ENCODE measurements around the gene SERPINA3.

DNA sequence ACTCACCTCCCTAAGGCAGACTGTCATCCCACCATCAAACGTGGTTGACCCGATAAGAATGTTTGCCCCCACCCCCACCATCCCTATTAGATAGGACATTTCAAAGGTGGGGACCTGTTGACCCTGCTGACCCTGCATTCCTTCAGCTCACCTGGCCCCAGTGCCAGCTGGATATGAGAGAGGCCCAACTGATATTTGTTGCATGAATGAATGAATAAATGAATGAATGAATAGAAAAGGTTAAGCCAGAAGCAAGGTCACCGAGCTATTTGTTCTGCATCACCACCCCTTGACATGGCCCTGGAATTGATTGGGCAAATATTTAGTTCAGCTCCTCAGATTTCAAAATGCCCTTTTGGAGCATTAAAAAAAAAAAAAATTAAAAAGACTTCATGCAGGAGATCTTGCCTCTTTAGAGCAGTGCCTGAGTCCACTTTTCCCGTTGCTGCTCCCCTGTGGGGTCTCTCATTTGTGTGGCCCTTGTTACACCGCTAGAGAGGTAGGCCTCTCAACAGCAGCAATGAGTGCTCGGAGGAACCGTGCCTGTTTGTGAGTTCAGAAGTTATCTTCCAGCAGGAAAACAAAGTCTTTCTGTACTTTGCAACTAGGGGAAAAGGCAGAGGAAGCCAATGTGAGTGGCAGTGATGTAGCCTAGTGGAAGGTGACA is 39.4 kb upstream of the SERPINA3 start:
- TF ChIP-seq, protein P1, sequence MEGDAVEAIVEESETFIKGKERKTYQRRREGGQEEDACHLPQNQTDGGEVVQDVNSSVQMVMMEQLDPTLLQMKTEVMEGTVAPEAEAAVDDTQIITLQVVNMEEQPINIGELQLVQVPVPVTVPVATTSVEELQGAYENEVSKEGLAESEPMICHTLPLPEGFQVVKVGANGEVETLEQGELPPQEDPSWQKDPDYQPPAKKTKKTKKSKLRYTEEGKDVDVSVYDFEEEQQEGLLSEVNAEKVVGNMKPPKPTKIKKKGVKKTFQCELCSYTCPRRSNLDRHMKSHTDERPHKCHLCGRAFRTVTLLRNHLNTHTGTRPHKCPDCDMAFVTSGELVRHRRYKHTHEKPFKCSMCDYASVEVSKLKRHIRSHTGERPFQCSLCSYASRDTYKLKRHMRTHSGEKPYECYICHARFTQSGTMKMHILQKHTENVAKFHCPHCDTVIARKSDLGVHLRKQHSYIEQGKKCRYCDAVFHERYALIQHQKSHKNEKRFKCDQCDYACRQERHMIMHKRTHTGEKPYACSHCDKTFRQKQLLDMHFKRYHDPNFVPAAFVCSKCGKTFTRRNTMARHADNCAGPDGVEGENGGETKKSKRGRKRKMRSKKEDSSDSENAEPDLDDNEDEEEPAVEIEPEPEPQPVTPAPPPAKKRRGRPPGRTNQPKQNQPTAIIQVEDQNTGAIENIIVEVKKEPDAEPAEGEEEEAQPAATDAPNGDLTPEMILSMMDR (IDR thresholded peaks at IDR 0.05) = no peak
- TF ChIP-seq EP300 (IDR thresholded peaks at IDR 0.05) = no peak
